ENCODE results near the gene TRIM33.

GRCh38 chr1:114377356-114377755 is 133.6 kb downstream of the TRIM33 start:
- TF ChIP-seq POLR2A (IDR thresholded peaks at IDR 0.05) (no peak), CTCF (IDR thresholded peaks at IDR 0.05) (no peak)

All from tibial nerve (tissue), 3 donors.